NT2/D1 (cell line): ENCODE data around the gene ELP4.

Experiments
- DNase-seq: peaks from one replicate; pipeline ENCODE4 v3.0.0-alpha.2; 2011; ENCODE audit warnings: low read depth, low spot score
- H3K27me3 ChIP-seq: 2 replicates; pipeline ENCODE4 v1.6.0; 2011; ENCODE audit warnings: mild to moderate bottlenecking; ENCODE audit not compliant: insufficient read length, insufficient read depth
- H3K36me3 ChIP-seq: 2 replicates; pipeline ENCODE4 v1.6.1; 2011; ENCODE audit warnings: mild to moderate bottlenecking, low read length, mixed read lengths; ENCODE audit not compliant: insufficient read depth, insufficient read length
- H3K4me1 ChIP-seq: 2 replicates; pipeline ENCODE4 v1.5.1; 2011; ENCODE audit not compliant: insufficient read depth, insufficient read length
- H3K4me3 ChIP-seq: 2 replicates; pipeline ENCODE4 v1.5.1; 2011; ENCODE audit warnings: low read depth; ENCODE audit not compliant: insufficient read length
- H3K9ac ChIP-seq: 2 replicates; pipeline ENCODE4 v1.6.0; 2011; ENCODE audit warnings: low read depth; ENCODE audit not compliant: insufficient read length
- H3K9me3 ChIP-seq: 2 replicates; pipeline ENCODE4 v1.5.1; 2011; ENCODE audit warnings: mild to moderate bottlenecking, low read length; ENCODE audit not compliant: insufficient read depth
- SUZ12 ChIP-seq: IDR thresholded peaks from 2 replicates; pipeline ENCODE4 v1.6.1; 2011; ENCODE audit not compliant: insufficient read length, insufficient read depth; ENCODE audit errors: extremely low read depth
- YY1 ChIP-seq: IDR thresholded peaks from 2 replicates; pipeline ENCODE4 v1.6.1; 2011; ENCODE audit not compliant: insufficient read length, insufficient read depth
- ZNF274 ChIP-seq: IDR thresholded peaks from 2 replicates; pipeline ENCODE4 v1.6.1; 2011; ENCODE audit warnings: mild to moderate bottlenecking, low read depth, low read length

Gene ELP4

DNA sequence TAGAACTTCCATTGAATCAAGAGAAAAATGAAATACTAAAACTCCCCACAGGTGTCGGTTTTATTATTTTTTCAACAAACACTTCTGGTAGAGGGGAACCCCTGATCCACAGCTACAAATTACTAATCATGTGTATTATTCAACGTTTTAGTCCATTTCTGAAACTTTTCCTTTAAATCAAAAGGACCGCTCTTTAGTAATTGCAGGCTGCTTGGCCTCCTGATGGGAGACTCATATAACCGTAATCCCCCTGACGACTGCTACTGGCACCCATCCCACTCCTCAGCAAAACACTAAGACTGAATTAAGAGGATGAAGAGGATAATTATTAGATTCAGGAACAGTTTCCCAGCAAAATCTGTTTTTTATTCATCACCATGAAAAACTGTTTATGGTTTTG lies 255.2 kb downstream of the ELP4 start:
- H3K4me3 ChIP-seq = no peak overlapping the region
- no peaks in the 10 kb centered on the region for H3K36me3 ChIP-seq
- H3K9me3 ChIP-seq = no peaks in the 10 kb centered on the region
- no peaks in the 10 kb centered on the region for H3K27me3 ChIP-seq
- no peak for TF ChIP-seq SUZ12
- no peak for TF ChIP-seq ZNF274
- TF ChIP-seq YY1 = no peak
- H3K4me1 ChIP-seq = no peaks in the 10 kb centered on the region
- no peak overlapping the region for H3K9ac ChIP-seq
- no peak for DNase-seq

DNA sequence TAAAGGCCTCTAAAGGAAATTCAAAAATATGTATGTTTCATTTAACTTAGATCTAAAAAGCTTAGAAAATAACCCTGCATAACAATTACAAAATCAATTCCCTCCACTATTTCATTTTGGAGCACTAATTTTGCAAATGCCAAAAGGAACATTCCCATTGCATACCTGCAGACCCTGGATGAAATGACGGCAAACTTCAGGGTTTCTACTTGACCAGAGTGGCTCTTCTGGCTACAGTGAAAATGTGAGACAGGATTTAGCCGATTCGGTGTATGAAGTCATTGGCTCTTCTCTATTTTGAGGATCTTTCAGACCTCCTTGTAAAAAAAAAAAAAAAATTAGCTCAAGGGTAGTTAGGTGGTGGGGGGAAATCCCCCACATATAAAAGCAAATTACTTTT lies 257.5 kb downstream of the ELP4 start:
- DNase-seq = no peak
- Histone ChIP-seq H3K9me3 (no peaks in the 10 kb centered on the region), H3K36me3 (no peaks in the 10 kb centered on the region), H3K9ac (no peak overlapping the region), H3K4me3 (no peak overlapping the region), H3K27me3 (no peaks in the 10 kb centered on the region), H3K4me1 (no peaks in the 10 kb centered on the region)
- TF ChIP-seq YY1 (no peak), ZNF274 (no peak), SUZ12 (no peak)

DNA sequence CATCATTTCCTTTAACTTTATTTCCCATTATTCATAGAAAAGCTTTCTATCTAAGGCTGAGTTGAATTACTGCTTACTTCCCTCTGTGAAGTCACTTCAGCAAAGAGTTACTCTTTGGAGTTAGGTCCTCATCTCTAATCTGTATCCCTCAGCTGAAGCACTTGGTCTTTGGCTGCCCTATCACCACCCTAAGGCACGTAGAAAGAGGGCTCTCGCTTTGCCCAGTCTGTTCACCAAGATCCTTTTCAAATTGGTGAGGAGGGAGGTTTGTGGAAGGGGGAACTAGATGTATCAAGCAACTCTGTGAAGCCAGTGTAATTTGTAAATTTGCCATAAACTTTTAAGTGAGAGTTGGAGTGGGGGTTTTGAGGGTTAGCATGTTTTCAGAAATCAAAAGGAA lies 258.1 kb downstream of the ELP4 start:
- no peaks in the 10 kb centered on the region for H3K4me1 ChIP-seq
- no peaks in the 10 kb centered on the region for H3K27me3 ChIP-seq
- H3K36me3 ChIP-seq = no peaks in the 10 kb centered on the region
- DNase-seq = no peak
- H3K9me3 ChIP-seq = no peaks in the 10 kb centered on the region
- H3K4me3 ChIP-seq = no peak overlapping the region
- H3K9ac ChIP-seq = no peak overlapping the region
- TF ChIP-seq ZNF274 (no peak), SUZ12 (no peak), YY1 (no peak)

DNA sequence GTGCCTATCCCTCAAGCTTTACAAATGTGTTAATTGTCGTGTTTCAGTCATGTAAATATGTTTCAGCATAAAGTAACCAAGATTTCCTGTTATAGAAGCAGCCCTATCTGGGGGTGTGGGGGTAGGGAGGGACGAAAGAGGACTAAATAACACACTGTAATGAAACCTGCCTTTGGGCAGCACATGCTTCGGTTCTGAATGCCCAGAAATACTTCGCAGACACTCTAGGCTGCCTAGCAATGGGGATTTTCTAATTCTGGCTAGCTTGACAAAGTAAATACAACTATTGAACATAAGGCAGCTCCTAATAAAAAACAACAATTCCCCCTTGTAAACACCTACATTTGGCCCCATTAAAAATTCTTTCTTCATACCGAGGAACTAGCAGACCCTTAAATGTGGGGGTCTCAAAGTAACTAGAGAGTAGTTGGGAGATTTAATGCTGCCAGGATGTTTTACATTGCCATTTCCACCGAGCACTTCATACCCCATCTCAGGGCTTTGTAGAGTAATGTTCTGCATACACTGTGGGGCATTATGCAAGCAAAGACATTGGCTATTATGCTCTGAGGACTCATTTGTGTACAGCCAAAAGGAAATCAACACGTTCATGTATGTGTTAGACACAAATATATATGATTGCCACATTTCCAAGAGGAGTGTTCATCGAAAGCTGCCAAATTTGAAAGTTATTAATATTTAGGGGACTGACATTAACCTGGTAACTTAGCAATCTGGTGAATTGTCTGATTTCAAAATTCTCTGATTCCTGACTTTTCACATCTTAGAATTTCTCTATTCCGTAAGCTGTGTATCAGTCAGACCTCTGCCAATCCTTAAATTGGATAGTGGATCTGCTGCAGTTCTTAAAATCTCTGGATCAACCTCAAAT lies 259.4 kb downstream of the ELP4 start:
- no peaks in the 10 kb centered on the region for H3K9me3 ChIP-seq

DNA sequence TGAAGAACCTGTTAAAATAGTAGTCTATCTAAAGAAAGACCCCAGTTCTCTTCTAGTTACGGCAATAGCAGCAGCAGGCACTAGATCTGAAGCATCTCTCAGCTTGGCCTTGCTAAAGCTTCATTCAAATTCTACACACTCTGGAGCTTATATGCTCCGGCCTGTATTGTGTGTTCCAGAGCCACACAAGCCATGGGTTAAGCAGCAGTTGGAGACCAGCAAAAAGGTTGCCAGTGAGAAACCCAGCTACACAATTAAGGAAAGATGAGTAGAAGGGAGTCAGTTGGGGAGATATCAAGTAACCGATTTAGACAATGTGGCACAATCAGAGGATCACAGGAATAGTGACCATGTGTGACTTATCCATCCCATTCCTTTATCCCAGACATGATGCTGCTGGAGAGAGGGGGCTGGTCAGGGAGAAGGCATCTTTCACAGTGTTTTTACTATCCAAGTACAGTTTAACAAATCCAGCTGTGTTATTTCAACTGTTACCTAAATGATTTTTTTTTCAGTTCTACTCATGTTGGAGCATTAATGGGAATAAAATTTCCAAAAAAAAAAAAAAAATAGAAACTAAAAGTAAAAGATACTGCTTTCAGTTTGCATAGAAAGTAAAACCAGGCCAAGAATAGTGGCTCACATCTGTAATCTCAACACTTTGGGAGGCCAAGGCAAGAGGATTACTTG lies 260.6 kb downstream of the ELP4 start:
- Histone ChIP-seq H3K36me3 (no peaks in the 10 kb centered on the region), H3K4me3 (no peak overlapping the region), H3K27me3 (no peaks in the 10 kb centered on the region), H3K9ac (no peak overlapping the region), H3K4me1 (no peaks in the 10 kb centered on the region), H3K9me3 (no peaks in the 10 kb centered on the region)
- TF ChIP-seq ZNF274 (no peak), SUZ12 (no peak), YY1 (no peak)
- no peak for DNase-seq

More for the DNA sequence above, 259.4 kb downstream of the ELP4 start:
- H3K27me3 ChIP-seq = no peaks in the 10 kb centered on the region
- TF ChIP-seq SUZ12 = no peak
- TF ChIP-seq ZNF274 = no peak
- no peak for DNase-seq
- no peaks in the 10 kb centered on the region for H3K36me3 ChIP-seq
- H3K4me3 ChIP-seq = no peak overlapping the region
- H3K4me1 ChIP-seq = no peaks in the 10 kb centered on the region
- H3K9ac ChIP-seq = no peak overlapping the region

DNA sequence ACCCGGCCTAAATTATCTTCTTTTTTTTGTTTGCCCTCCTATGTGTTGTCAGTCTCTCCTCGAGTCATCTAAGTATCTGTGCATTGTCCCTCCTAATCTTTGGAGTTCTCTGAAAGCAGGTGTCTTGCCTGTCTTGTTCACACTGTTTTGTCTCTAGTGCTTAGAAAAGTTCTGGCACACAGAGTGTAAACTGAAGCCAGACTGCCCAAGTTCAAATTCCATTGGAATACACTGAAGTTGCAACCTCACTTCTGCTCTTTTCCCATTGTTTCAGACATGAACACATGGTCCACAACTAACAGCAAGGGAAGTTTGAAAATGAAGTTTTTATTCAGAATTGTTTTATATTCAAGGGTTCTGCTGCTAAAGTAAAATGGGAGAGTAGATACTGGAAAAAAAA lies 262.8 kb downstream of the ELP4 start:
- Histone ChIP-seq H3K9me3 (peaks cover 3% of the 10 kb centered on the region; the same call in 1 of the 2 replicates), H3K4me3 (no peak overlapping the region), H3K36me3 (no peaks in the 10 kb centered on the region), H3K9ac (no peak overlapping the region), H3K4me1 (no peaks in the 10 kb centered on the region), H3K27me3 (no peaks in the 10 kb centered on the region)
- TF ChIP-seq ZNF274 (no peak), YY1 (no peak), SUZ12 (no peak)
- DNase-seq = no peak

DNA sequence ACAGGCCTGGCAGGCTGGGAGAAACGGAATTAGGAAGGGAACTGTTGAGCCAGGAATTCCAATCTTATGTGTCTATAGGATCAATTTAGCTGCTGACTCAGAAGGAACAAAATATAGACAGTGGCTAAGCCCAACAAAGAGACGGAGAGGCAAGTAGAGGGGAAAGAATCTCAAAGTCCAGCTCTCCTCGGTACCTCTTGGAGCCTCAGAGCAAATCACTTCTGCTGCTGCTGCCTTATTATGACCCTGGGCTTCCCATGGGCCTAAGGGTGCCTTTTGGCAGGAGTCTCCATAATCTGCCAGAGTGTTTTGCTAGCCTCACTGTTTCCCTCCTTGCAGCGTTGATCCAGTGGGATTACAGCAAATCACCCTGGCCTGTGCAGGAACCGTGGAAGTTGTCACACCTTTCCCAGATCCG lies 269.8 kb downstream of the ELP4 start:
- no peak for DNase-seq
- TF ChIP-seq SUZ12 (no peak), ZNF274 (no peak), YY1 (no peak)
- Histone ChIP-seq H3K27me3 (no peaks in the 10 kb centered on the region), H3K9me3 (peaks cover 8% of the 10 kb centered on the region; the same call in 1 of the 2 replicates), H3K4me1 (no peaks in the 10 kb centered on the region), H3K4me3 (no peak overlapping the region), H3K36me3 (no peaks in the 10 kb centered on the region), H3K9ac (no peak overlapping the region)
